ENCODE measurements around the gene DYNLL1. TPM values are rescaled to one million over a fixed set of nuclear protein-coding genes. Genes with fewer than 3 reads are reported as not detected.

Gene DYNLL1
- total RNA-seq, 4 donors from 2014 or later = 167 to 493 (median 469) TPM

DNA sequence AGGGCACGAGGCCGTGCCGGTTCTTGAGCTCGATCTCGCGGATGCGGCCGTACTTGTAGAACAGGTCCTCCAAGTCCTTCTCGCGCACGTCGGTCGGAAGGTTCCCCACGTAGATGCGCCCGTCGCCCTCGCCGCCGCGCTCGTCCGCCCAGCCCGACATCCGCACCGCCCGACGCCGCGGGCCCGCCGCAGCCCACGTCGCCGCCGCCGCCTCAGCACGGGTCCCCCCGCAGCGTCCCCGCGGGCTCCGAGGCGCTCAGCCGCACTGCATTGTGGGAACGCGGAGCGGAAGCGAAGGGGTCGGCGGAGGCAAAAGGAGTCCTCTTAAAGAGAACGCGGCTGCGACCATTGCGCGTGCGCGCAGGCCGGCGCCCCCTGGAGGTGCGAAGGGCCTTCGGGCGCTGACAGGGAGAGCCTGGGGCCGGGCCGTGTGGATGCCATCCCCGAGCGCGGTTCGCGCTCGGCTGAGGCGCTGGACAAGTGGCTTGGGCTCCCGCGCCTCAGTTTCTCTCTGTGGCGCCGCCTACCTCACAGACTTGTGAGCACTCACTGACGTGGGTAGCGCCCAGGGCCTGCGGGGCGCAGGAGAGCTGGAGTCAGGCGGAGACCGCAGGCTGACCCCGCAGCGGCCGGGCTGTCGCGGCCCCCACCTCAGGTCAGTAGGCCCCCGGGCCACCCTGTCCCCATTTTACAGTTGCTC is 26.3 kb upstream of the DYNLL1 start, which contains the start of gene SRSF9:
Gene SRSF9, minus strand, starts transcription at position 299 of the 700 bp plus-strand sequence. Its CDS starts 139 bp downstream, at position 160.
- Histone ChIP-seq H3K9me3 (no peaks in the 10 kb centered on the region), H3K36me3 (peaks cover 14% of the 10 kb centered on the region), H3K4me1 (peaks cover 57% of the 10 kb centered on the region), H3K27me3 (no peaks in the 10 kb centered on the region), H3K27ac (peak within 1 kb of the TSS; percentile 96), H3K4me3 (peak within 1 kb of the TSS; percentile 70)
- TF ChIP-seq, protein P1, sequence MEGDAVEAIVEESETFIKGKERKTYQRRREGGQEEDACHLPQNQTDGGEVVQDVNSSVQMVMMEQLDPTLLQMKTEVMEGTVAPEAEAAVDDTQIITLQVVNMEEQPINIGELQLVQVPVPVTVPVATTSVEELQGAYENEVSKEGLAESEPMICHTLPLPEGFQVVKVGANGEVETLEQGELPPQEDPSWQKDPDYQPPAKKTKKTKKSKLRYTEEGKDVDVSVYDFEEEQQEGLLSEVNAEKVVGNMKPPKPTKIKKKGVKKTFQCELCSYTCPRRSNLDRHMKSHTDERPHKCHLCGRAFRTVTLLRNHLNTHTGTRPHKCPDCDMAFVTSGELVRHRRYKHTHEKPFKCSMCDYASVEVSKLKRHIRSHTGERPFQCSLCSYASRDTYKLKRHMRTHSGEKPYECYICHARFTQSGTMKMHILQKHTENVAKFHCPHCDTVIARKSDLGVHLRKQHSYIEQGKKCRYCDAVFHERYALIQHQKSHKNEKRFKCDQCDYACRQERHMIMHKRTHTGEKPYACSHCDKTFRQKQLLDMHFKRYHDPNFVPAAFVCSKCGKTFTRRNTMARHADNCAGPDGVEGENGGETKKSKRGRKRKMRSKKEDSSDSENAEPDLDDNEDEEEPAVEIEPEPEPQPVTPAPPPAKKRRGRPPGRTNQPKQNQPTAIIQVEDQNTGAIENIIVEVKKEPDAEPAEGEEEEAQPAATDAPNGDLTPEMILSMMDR (IDR thresholded peaks at IDR 0.05) = peak; percentile 65 to 94
- TF ChIP-seq EP300 (IDR thresholded peaks at IDR 0.05) (no peak), POLR2A (IDR thresholded peaks at IDR 0.05) (peak; percentile 46 to 73), POLR2AphosphoS5 (IDR thresholded peaks at IDR 0.05) (peak in 1 of 3 donors; percentile 44)
- WGBS = 0% methylated on average over 10 of the region's 88 CpGs
- DNase-seq (ENCODE audit: low spot score in 2 of 2) = peak; percentile 96 to 98

DNA sequence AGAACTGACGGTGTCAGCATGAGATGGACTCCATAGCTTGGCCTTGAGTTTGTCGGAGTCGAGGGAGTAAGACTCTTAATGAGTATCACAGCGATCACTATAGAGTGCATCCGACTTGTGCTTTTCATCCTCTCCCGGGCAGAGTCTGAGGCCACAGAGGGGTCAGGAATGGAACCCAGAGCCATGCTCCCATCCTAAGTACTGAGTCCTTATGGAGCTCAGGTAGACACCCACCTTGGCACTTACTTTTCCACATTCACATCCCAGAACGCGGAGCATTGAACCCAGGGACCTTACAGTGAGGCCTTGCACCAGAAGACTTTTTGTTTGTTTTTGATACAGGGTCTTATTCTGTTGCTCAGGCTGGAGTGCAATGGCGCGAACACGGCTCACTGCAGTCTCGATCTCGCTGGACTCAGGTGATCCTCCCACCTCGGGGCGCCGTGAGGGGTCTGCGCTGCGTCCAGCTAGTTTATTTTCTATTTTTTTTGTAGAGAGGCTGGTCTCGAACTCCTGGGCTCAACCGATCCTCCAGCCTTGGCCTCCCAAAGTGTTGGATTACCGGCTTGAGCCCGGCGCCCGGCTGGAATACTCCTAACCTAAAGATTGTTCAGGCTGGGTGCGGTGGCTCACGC is 25.6 kb upstream of the DYNLL1 start:
- Histone ChIP-seq H3K27me3 (no peaks in the 10 kb centered on the region), H3K27ac (peak overlapping the region; percentile 96), H3K36me3 (peaks cover 7% of the 10 kb centered on the region), H3K9me3 (no peaks in the 10 kb centered on the region), H3K4me3 (peak overlapping the region; percentile 70), H3K4me1 (peaks cover 63% of the 10 kb centered on the region)
- 62% methylated on average over 26 of the region's 26 CpGs for WGBS
- no peak for DNase-seq (ENCODE audit: low spot score in 2 of 2)
- no peak for TF ChIP-seq EP300 (IDR thresholded peaks at IDR 0.05)

DNA sequence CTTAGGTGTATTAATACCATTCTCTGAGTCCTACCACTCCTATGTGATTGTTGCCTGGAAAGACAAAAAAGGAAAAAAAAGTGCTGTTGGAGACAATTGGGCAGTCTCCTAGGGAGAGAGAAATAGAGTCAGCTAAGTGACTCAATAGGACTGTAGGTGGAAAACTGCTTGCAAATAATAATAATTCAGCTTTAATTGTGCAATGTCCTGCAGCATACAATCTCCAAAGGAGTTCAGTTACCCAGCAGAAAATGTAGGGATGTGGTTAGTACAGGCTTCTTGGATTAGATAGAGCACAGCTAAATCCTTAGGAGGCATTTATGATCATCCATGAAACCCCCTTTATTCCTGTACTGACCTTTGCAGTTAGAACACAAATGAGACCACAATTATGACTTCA is 23.4 kb upstream of the DYNLL1 start:
- no peaks in the 10 kb centered on the region for H3K9me3 ChIP-seq
- no peak overlapping the region for H3K27ac ChIP-seq
- H3K36me3 ChIP-seq = no peaks in the 10 kb centered on the region
- no peak overlapping the region for H3K4me3 ChIP-seq
- peaks cover 48% of the 10 kb centered on the region for H3K4me1 ChIP-seq
- DNase-seq (ENCODE audit: low spot score in 2 of 2) = no peak
- TF ChIP-seq, protein P1 (IDR thresholded peaks at IDR 0.05) = no peak
- no peak for TF ChIP-seq POLR2A (IDR thresholded peaks at IDR 0.05)
- no peak for TF ChIP-seq POLR2AphosphoS5 (IDR thresholded peaks at IDR 0.05)
- no peak for TF ChIP-seq EP300 (IDR thresholded peaks at IDR 0.05)
- H3K27me3 ChIP-seq = no peaks in the 10 kb centered on the region

DNA sequence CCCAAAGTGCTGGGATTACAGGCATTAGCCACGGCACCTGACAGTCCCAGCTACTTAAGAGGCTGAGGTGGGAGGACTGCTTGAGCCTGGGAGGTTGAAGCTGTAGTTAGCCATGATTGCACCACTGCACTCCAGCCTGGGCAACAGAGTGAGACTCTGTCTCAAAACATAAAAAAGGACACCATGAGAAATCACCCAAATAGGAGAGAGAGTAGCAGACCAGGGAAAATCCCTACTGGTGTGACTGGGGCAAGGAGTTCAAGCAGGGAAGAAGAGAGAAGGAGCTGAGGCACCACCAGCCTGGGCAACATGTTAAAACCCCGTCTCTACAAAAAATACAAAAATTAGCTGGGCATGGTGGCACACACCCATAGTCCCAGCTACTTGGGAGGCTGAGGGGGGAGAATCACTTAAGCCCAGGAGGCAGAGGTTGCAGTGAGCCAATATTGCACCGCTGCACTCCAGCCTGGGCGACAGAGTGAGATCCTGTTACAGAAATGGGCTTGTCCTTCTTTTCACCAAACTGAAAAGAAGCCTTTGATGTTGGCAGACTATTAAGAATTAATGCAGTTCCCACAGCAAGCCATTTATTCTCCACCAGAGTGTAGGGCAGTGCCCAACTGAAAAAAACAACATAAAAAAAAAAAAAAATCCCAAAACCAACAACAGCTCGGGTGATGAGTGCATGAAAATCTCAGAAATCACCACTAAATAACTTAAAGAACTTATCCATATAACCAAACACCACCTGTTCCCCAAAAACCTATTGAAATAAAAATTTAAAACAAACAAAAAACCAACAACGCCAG is 21.9 kb upstream of the DYNLL1 start:
- WGBS = 61% methylated on average over 6 of the region's 6 CpGs
- Histone ChIP-seq H3K9me3 (no peaks in the 10 kb centered on the region), H3K36me3 (no peaks in the 10 kb centered on the region), H3K27me3 (no peaks in the 10 kb centered on the region), H3K4me1 (peaks cover 38% of the 10 kb centered on the region), H3K27ac (peak overlapping the region; percentile 72), H3K4me3 (no peak overlapping the region)
- DNase-seq (ENCODE audit: low spot score in 2 of 2) = no peak
- no peak for TF ChIP-seq EP300 (IDR thresholded peaks at IDR 0.05)
- TF ChIP-seq, protein P1 (IDR thresholded peaks at IDR 0.05) = no peak
- TF ChIP-seq POLR2A (IDR thresholded peaks at IDR 0.05) = no peak
- TF ChIP-seq POLR2AphosphoS5 (IDR thresholded peaks at IDR 0.05) = no peak

DNA sequence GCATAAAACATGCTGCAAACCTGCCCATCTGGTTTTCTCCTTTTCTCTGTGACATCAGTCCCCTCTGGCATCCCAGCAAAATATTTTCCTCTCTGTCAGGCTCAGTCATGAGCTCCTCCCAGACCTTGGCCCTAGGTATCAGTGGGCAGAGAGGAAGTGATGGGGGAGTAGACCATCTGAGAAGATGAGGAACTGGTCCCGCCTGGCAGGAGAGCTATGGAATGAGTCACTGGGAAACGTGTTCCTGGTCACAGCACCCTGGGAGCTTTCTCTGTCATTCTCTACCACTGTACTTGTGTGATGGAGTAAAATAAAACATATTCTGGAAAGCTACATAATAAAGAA is 21.3 kb upstream of the DYNLL1 start:
- Histone ChIP-seq H3K9me3 (no peaks in the 10 kb centered on the region), H3K36me3 (no peaks in the 10 kb centered on the region), H3K4me3 (no peak overlapping the region), H3K27me3 (no peaks in the 10 kb centered on the region), H3K4me1 (peaks cover 38% of the 10 kb centered on the region), H3K27ac (peak overlapping the region; percentile 72)
- WGBS = 2% methylated on average over 2 of the region's 2 CpGs
- TF ChIP-seq, protein P1 (IDR thresholded peaks at IDR 0.05) = no peak
- no peak for TF ChIP-seq EP300 (IDR thresholded peaks at IDR 0.05)
- TF ChIP-seq POLR2A (IDR thresholded peaks at IDR 0.05) = no peak
- TF ChIP-seq POLR2AphosphoS5 (IDR thresholded peaks at IDR 0.05) = no peak
- DNase-seq (ENCODE audit: low spot score in 2 of 2) = no peak

Data from suprapubic skin (tissue), 4 donors.